GM18873 (cell line): ENCODE measurements around the gene GCNT1.
"Not testable (repeated sequence)": the region's sequence is repeated elsewhere in the genome, so short reads cannot be mapped to it uniquely, and the experiment has no call there.

ENCODE experiments used
- ATAC-seq: cut with Tn5 transposase; IDR thresholded peaks from one replicate; pipeline ENCODE4 v1.9.1; 2021; ENCODE audit warnings: mild to moderate bottlenecking, moderate library complexity, moderate number of reproducible peaks; ENCODE audit not compliant: unreplicated experiment, low FRiP score

The GCNT1 gene

GRCh38 chr9:76479337-76479736, 20.4 kb downstream of the GCNT1 start:
- not testable (repeated sequence) for ATAC-seq

- ATAC-seq: no peak
These were observed 27.2 kb downstream of the GCNT1 start for GRCh38 chr9:76486151-76486550.

- no peak for ATAC-seq
These were observed 31.4 kb downstream of the GCNT1 start for GRCh38 chr9:76490249-76490990.

- ATAC-seq: not testable (repeated sequence)
These were observed 32.1 kb downstream of the GCNT1 start for GRCh38 chr9:76491056-76491455.

GRCh38 chr9:76493496-76493895, 34.5 kb downstream of the GCNT1 start:
- not testable (repeated sequence) for ATAC-seq

- ATAC-seq: no peak
These were observed 41.1 kb downstream of the GCNT1 start for GRCh38 chr9:76500061-76500460.

GRCh38 chr9:76502746-76503145, 43.8 kb downstream of the GCNT1 start:
- ATAC-seq: no peak

- ATAC-seq: no peak
These were observed 51.1 kb downstream of the GCNT1 start for GRCh38 chr9:76510041-76510440.

- ATAC-seq: no peak
These were observed 51.5 kb downstream of the GCNT1 start for GRCh38 chr9:76510446-76510845.

- ATAC-seq: no peak
These were observed 53.8 kb downstream of the GCNT1 start for GRCh38 chr9:76512826-76513225.

GRCh38 chr9:76516350-76516749, 57.4 kb downstream of the GCNT1 start:
- ATAC-seq: no peak

- ATAC-seq: no peak
These were observed 57.9 kb downstream of the GCNT1 start for GRCh38 chr9:76516871-76517270.

- no peak for ATAC-seq
These were observed 60.3 kb downstream of the GCNT1 start for GRCh38 chr9:76519075-76519835.

- no peak for ATAC-seq
These were observed 62.3 kb downstream of the GCNT1 start for GRCh38 chr9:76521244-76521681.

GRCh38 chr9:76521906-76522305, 62.9 kb downstream of the GCNT1 start:
- ATAC-seq: no peak

- not testable (repeated sequence) for ATAC-seq
These were observed 64.7 kb downstream of the GCNT1 start for GRCh38 chr9:76523617-76524200.

GRCh38 chr9:76525196-76525595, 66.2 kb downstream of the GCNT1 start:
- no peak for ATAC-seq

- ATAC-seq: no peak
These were observed 67.0 kb downstream of the GCNT1 start for GRCh38 chr9:76526026-76526425.

GRCh38 chr9:76528056-76528455, 69.1 kb downstream of the GCNT1 start:
- ATAC-seq: no peak

- ATAC-seq: no peak
These were observed 69.7 kb downstream of the GCNT1 start for GRCh38 chr9:76528642-76529190.

GRCh38 chr9:76529653-76530052, 70.7 kb downstream of the GCNT1 start:
- ATAC-seq: no peak
